HFFc6 (cell line): ENCODE results near the gene MYH10. TPM values are rescaled to one million over a fixed set of nuclear protein-coding genes. Genes with fewer than 3 reads are reported as not detected.

Experiments
- DNase-seq: peaks from one replicate; pipeline ENCODE4 v3.0.0-alpha.2; 2018
- H3K27ac Mint-ChIP-seq: 2 replicates; pipeline ENCODE4 v1.8.0; 2020; ENCODE audit warnings: mild to moderate bottlenecking, mixed read lengths
- H3K27me3 Mint-ChIP-seq: 2 replicates; pipeline ENCODE4 v1.8.0; 2021; ENCODE audit warnings: mild to moderate bottlenecking, moderate library complexity, mixed read lengths; ENCODE audit not compliant: insufficient read depth
- H3K36me3 Mint-ChIP-seq: 2 replicates; pipeline ENCODE4 v1.8.0; 2021; ENCODE audit warnings: low read depth, mixed read lengths
- H3K4me1 Mint-ChIP-seq: 2 replicates; pipeline ENCODE4 v1.8.0; 2020; ENCODE audit warnings: low read depth, mixed read lengths
- H3K4me3 Mint-ChIP-seq: 2 replicates; pipeline ENCODE4 v1.8.0; 2020; ENCODE audit warnings: mild to moderate bottlenecking, moderate library complexity, mixed read lengths
- H3K9me3 Mint-ChIP-seq: 2 replicates; pipeline ENCODE4 v1.8.0; 2020; ENCODE audit warnings: mild to moderate bottlenecking, mixed read lengths
- total RNA-seq, 6 experiments: library from RNA; stranded (reverse); fragmentation: NEBNext Ultra II Directional; extraction: Animal tissue kit (Norgen Biotek cat#: 25700); gene quantifications; 2 replicates in 1 of 6; 3 replicates in 5 of 6; pipeline ENCODE4 v1.2.3, GENCODE V29; 2021
- TF ChIP-seq, protein P1 (sequence below): fragments of 200-600 bp; sonication (generic); IDR thresholded peaks from 2 replicates; pipeline ENCODE4 v1.5.0; 2021; ENCODE audit warnings: antibody characterized with exemption, mild to moderate bottlenecking

The MYH10 gene
- total RNA-seq, 6 experiments from 2014 or later: 54.0 to 63.3 (median 58.3) TPM

DNA sequence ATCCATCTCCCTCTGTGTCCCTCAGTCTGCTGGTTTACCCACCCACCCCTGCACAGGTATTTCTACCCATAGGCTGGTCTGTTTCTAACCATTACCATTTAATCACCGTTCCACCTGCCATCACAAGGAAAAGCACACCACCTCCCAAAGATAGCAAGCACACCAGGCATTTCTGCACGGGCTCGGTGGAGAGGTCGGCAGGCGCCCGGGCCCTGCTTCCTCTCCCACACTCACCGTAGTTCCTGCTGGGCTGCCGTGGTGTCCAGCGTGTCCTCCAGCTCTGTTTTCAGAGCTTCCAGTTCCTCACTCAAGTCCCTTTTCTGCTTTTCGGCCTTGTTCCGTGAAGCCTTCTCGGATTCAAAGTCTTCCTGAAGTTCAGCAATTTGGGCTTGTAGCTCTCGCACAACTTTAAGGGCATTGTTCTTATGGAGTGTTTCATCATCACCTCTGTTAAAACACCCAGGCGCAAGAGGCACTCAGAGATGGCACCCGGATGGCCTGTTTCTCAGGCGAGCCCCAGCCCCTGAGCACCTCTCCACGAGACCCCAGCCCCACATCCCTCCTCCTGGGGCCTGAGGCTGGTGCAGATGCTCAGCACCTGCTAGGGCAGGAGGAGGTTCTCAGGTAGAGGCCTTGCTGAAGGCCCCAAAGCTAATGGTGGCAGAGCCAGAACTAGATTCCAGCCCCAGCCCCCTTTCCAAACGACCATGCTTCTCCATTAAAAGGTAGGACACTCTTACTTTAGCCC, 125.9 kb downstream of the MYH10 start:
- no peak for DNase-seq
- Mint-ChIP-seq H3K27me3 (no peaks in the 10 kb centered on the region; the same call in none of the 2 replicates), H3K36me3 (peaks cover 25% of the 10 kb centered on the region), H3K4me3 (no peak overlapping the region), H3K4me1 (no peaks in the 10 kb centered on the region), H3K27ac (no peak overlapping the region), H3K9me3 (no peaks in the 10 kb centered on the region)
- TF ChIP-seq, protein P1, sequence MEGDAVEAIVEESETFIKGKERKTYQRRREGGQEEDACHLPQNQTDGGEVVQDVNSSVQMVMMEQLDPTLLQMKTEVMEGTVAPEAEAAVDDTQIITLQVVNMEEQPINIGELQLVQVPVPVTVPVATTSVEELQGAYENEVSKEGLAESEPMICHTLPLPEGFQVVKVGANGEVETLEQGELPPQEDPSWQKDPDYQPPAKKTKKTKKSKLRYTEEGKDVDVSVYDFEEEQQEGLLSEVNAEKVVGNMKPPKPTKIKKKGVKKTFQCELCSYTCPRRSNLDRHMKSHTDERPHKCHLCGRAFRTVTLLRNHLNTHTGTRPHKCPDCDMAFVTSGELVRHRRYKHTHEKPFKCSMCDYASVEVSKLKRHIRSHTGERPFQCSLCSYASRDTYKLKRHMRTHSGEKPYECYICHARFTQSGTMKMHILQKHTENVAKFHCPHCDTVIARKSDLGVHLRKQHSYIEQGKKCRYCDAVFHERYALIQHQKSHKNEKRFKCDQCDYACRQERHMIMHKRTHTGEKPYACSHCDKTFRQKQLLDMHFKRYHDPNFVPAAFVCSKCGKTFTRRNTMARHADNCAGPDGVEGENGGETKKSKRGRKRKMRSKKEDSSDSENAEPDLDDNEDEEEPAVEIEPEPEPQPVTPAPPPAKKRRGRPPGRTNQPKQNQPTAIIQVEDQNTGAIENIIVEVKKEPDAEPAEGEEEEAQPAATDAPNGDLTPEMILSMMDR: no peak

DNA sequence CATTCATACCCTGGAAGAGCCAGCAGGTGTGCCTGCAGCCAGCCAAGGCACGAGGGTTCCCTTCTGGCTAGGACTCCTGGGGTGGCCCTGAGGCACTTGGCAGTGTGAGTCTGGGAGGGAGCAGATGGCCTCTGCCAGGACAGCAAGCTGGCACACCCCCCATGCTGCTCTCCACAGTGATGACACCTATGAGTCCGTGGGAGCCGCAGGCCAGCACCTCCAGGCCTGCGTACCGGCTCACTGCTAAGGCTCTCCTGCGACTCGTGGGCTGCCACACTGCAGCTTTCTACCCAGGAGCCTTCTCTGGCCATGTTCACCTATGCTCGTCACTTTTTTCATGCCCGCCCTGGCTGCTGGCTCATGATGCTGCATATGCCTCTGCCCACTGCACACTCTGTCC, 126.7 kb downstream of the MYH10 start:
- H3K4me1 Mint-ChIP-seq: no peaks in the 10 kb centered on the region
- TF ChIP-seq, protein P1: no peak
- no peak overlapping the region for H3K4me3 Mint-ChIP-seq
- peaks cover 25% of the 10 kb centered on the region for H3K36me3 Mint-ChIP-seq
- DNase-seq: no peak
- H3K9me3 Mint-ChIP-seq: no peaks in the 10 kb centered on the region
- no peak overlapping the region for H3K27ac Mint-ChIP-seq
- no peaks in the 10 kb centered on the region; the same call in none of the 2 replicates for H3K27me3 Mint-ChIP-seq

DNA sequence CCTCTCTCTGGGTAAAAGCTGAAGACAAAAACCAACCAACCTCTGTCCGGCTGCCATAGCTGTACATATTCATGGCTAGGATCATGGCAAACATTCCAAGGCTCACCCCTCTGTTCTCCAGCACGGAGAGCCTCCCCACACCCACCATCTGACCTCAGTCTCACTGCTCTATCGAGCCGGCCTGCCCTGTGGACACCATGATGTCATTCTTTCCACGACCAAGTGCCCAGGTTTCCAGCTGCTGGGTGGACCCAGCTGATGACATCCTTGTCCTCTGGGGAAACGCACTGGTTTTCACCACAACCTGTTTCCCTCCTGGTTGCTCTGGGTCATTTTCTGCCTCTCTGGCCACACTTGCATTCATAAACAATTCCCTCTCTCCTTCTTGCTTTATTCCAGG, 127.2 kb downstream of the MYH10 start:
- Mint-ChIP-seq H3K9me3 (no peaks in the 10 kb centered on the region), H3K27ac (no peak overlapping the region), H3K4me1 (no peaks in the 10 kb centered on the region), H3K27me3 (no peaks in the 10 kb centered on the region; the same call in none of the 2 replicates), H3K4me3 (no peak overlapping the region), H3K36me3 (peaks cover 25% of the 10 kb centered on the region)
- TF ChIP-seq, protein P1: no peak
- DNase-seq: no peak

DNA sequence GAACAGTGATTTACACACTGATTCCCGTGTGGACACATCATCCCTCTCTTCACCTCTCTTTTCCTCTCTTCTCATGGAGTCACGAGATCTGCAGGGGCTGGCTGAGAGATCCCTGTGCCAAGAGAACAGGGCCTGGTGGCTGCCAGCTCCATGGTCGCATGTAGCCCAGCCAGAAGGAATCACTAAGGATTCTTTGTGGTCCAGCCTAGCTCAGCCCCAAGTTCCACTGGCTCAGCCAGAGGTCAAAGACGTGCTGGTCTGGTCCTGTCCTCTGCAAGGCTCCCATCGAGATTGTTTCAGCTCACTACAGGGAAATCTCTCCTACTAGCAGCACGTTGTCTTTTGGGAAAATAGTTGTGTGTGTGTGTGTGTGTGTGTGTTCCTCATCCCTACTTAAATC, 128.4 kb downstream of the MYH10 start:
- Mint-ChIP-seq H3K27ac (no peak overlapping the region), H3K36me3 (peaks cover 23% of the 10 kb centered on the region), H3K4me3 (no peak overlapping the region), H3K9me3 (no peaks in the 10 kb centered on the region), H3K27me3 (no peaks in the 10 kb centered on the region; the same call in none of the 2 replicates), H3K4me1 (no peaks in the 10 kb centered on the region)
- TF ChIP-seq, protein P1: no peak
- DNase-seq: no peak

DNA sequence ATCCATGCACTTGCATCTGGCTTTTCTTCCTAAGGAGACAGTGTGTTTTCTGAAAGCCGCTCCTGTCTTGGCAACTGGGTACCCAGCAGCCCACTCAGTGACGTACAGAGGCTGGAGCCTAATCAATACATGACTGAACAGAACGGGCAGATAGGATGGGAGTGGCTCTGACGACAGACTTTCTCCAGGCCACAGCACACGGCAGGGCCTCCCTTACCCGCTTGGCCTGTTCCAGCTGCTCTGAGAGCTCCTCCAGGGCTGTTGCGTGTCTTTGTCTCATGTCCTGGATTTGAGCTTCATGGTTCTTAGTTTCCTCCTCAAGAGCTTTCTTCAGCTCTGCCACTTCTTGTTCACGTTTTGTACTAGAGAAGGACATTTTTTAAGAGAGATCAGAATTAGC, 129.9 kb downstream of the MYH10 start:
- TF ChIP-seq, protein P1: no peak
- DNase-seq: no peak
- Mint-ChIP-seq H3K27me3 (no peaks in the 10 kb centered on the region; the same call in none of the 2 replicates), H3K4me1 (no peaks in the 10 kb centered on the region), H3K9me3 (no peaks in the 10 kb centered on the region), H3K36me3 (peaks cover 18% of the 10 kb centered on the region), H3K27ac (no peak overlapping the region), H3K4me3 (no peak overlapping the region)
